ENCODE results near the gene NSUN2.
A peak's percentile ranks its signal among the peaks of the same experiment; 100 is the strongest.
"Not testable (repeated sequence)": the region's sequence is repeated elsewhere in the genome, so short reads cannot be mapped to it uniquely, and the experiment has no call there.

The NSUN2 gene

GRCh38 chr5:6632888-6633468 lies at the start of gene NSUN2, which contains the start of gene SRD5A1:
Gene NSUN2 (minus strand): TSS chr5:6633044. CDS start chr5:6632979, 65 bp downstream.
Gene SRD5A1 (plus strand): TSS chr5:6633440. CDS start chr5:6633577, 137 bp downstream.
- peak; percentile 90 to 93 for DNase-seq

- DNase-seq: no peak
Observed at GRCh38 chr5:6682239-6682638, 49.4 kb upstream of the NSUN2 start.

GRCh38 chr5:6681682-6682081 lies 48.8 kb upstream of the NSUN2 start:
- no peak for DNase-seq

GRCh38 chr5:6680922-6681321 lies 48.1 kb upstream of the NSUN2 start:
- DNase-seq: no peak

- no peak for DNase-seq
Observed at GRCh38 chr5:6678385-6678784, 45.5 kb upstream of the NSUN2 start.

GRCh38 chr5:6676702-6677101 lies 43.9 kb upstream of the NSUN2 start:
- no peak for DNase-seq

GRCh38 chr5:6675784-6676491 lies 43.1 kb upstream of the NSUN2 start:
- no peak for DNase-seq

GRCh38 chr5:6674886-6675285 lies 42.0 kb upstream of the NSUN2 start:
- DNase-seq: no peak

GRCh38 chr5:6674421-6674820 lies 41.6 kb upstream of the NSUN2 start:
- DNase-seq: no peak

- DNase-seq: no peak
Observed at GRCh38 chr5:6673963-6674362, 41.1 kb upstream of the NSUN2 start.

GRCh38 chr5:6673031-6673430 lies 40.2 kb upstream of the NSUN2 start:
- DNase-seq: no peak

- DNase-seq: not testable (repeated sequence)
Observed at GRCh38 chr5:6668717-6669116, 35.9 kb upstream of the NSUN2 start.

GRCh38 chr5:6667648-6668047 lies 34.8 kb upstream of the NSUN2 start:
- no peak for DNase-seq

GRCh38 chr5:6666762-6667161 lies 33.9 kb upstream of the NSUN2 start:
- no peak for DNase-seq

GRCh38 chr5:6660688-6661087 lies 27.8 kb upstream of the NSUN2 start:
- no peak for DNase-seq

GRCh38 chr5:6659941-6660684 lies 27.3 kb upstream of the NSUN2 start:
- DNase-seq: no peak

- DNase-seq: no peak
Observed at GRCh38 chr5:6656680-6657079, 23.8 kb upstream of the NSUN2 start.

- DNase-seq: no peak
Observed at GRCh38 chr5:6655432-6655831, 22.6 kb upstream of the NSUN2 start.

GRCh38 chr5:6652025-6652424 lies 19.2 kb upstream of the NSUN2 start:
- no peak for DNase-seq

- DNase-seq: no peak
Observed at GRCh38 chr5:6649681-6650080, 16.8 kb upstream of the NSUN2 start.

GRCh38 chr5:6649186-6649585 lies 16.3 kb upstream of the NSUN2 start:
- DNase-seq: no peak

GRCh38 chr5:6645571-6646362 lies 12.9 kb upstream of the NSUN2 start:
- DNase-seq: not testable (repeated sequence)

- DNase-seq: no peak
Observed at GRCh38 chr5:6644794-6645241, 12.0 kb upstream of the NSUN2 start.

Data from activated CD4-positive, alpha-beta T cell treated with anti-CD3 and anti-CD28 coated beads for 4 hours (primary cell).